H1 (cell line): ENCODE results near the gene NR2F1.

Experiments
- CEBPB ChIP-seq: IDR thresholded peaks from 2 replicates; pipeline ENCODE4 v1.6.1; 2012; ENCODE audit warnings: low read depth, low read length
- CTCF ChIP-seq, 3 experiments: IDR thresholded peaks; 1 replicate in 2 of 3; 2 replicates in 1 of 3; pipeline versions ENCODE4 v1.5.1 to v1.6.1; 2011; ENCODE audit warnings: low read length in 3 of 3, mild to moderate bottlenecking in 3 of 3, inconsistent platforms in 2 of 3, low read depth in 1 of 3, moderate library complexity in 1 of 3; ENCODE audit not compliant: insufficient read depth in 1 of 3; ENCODE audit errors: control extremely low read depth in 1 of 3
- EP300 ChIP-seq, 2 experiments: IDR thresholded peaks; 1 replicate in 1 of 2; 2 replicates in 1 of 2; pipeline ENCODE4 v1.6.1; 2011 to 2012; ENCODE audit warnings: low read depth in 2 of 2, low read length in 2 of 2, mild to moderate bottlenecking in 2 of 2, borderline replicate concordance in 1 of 2, inconsistent platforms in 1 of 2, moderate library complexity in 1 of 2
- EZH2 ChIP-seq: fragments of 200-600 bp; sonication (generic); IDR thresholded peaks from 2 replicates; pipeline ENCODE4 v1.7.1; 2012; ENCODE audit warnings: low read depth, mild to moderate bottlenecking, moderate library complexity, low read length, inconsistent platforms; ENCODE audit not compliant: severe bottlenecking
- KDM1A ChIP-seq: fragments of 200-600, 300-600 bp; sonication (generic); IDR thresholded peaks from 2 replicates; pipeline ENCODE4 v1.7.1; 2016; ENCODE audit warnings: mild to moderate bottlenecking, low read length, borderline replicate concordance
- NANOG ChIP-seq: IDR thresholded peaks from 2 replicates; pipeline ENCODE4 v1.6.1; 2011; ENCODE audit warnings: low read length, low read depth, mild to moderate bottlenecking, inconsistent platforms; ENCODE audit not compliant: insufficient read depth, poor library complexity, severe bottlenecking
- NRF1 ChIP-seq: IDR thresholded peaks from 2 replicates; pipeline ENCODE4 v1.6.1; 2011; ENCODE audit warnings: mild to moderate bottlenecking, low read depth, low read length, improper control_type of control experiment
- RAD21 ChIP-seq, 2 experiments: IDR thresholded peaks in 1 of 2; conservative IDR thresholded peaks in 1 of 2; 2 replicates each; pipeline ENCODE4 v1.6.1; 2011; ENCODE audit warnings: low read depth in 2 of 2, low read length in 2 of 2, improper control_type of control experiment in 1 of 2, inconsistent platforms in 1 of 2, mild to moderate bottlenecking in 1 of 2, moderate library complexity in 1 of 2
- SP1 ChIP-seq: IDR thresholded peaks from 2 replicates; pipeline ENCODE4 v1.6.1; 2011; ENCODE audit warnings: low read depth, low read length
- TEAD4 ChIP-seq: IDR thresholded peaks from 2 replicates; pipeline ENCODE4 v1.6.1; 2012; ENCODE audit warnings: low read depth, low read length, inconsistent platforms, mixed read lengths
- ZNF274 ChIP-seq: IDR thresholded peaks from 2 replicates; pipeline ENCODE4 v1.7.0; 2012; ENCODE audit warnings: low read length, borderline replicate concordance; ENCODE audit errors: extremely low read depth

- TF ChIP-seq CTCF (IDR thresholded peaks at IDR 0.05; ENCODE audit: control extremely low read depth in 1 of 3, insufficient read depth in 1 of 3, low read depth in 1 of 3, low read length in 3 of 3) (no peak), NRF1 (no peak), SP1 (no peak), EZH2 (no peak), CEBPB (no peak), TEAD4 (no peak), RAD21 (IDR thresholded peaks at IDR 0.05 in 1 of 2, conservative IDR thresholded peaks at IDR 0.05 in 1 of 2; ENCODE audit: low read depth in 2 of 2, low read length in 2 of 2) (no peak), NANOG (no peak), EP300 (IDR thresholded peaks at IDR 0.05; ENCODE audit: borderline replicate concordance in 1 of 2, low read depth in 2 of 2, low read length in 2 of 2) (no peak), ZNF274 (no peak), KDM1A (no peak)
These were observed 18.8 kb downstream of the NR2F1 start for GRCh38 chr5:93601802-93602155.
